Esophagus (tissue), 2 donors: ENCODE results near the gene DNAJC6. TPM values are rescaled to one million over a fixed set of nuclear protein-coding genes. Genes with fewer than 3 reads are reported as not detected.

Experiments used
- H3K27ac ChIP-seq, 2 donors: one replicate each; pipeline ENCODE4 v1.5.1; 2013; ENCODE audit warnings: low read depth in 2 of 2, mild to moderate bottlenecking in 2 of 2, inconsistent platforms in 1 of 2, low read length in 1 of 2, moderate library complexity in 1 of 2
- H3K27me3 ChIP-seq, 2 donors: one replicate each; pipeline ENCODE4 v1.6.1; 2013; ENCODE audit warnings: low read length in 2 of 2, control low read depth in 1 of 2, mild to moderate bottlenecking in 1 of 2; ENCODE audit not compliant: insufficient read depth in 2 of 2, control insufficient read depth in 1 of 2
- H3K36me3 ChIP-seq, 2 donors: one replicate each; pipeline ENCODE4 v1.6.1; 2013; ENCODE audit warnings: low read length in 1 of 2; ENCODE audit not compliant: control insufficient read depth in 2 of 2, insufficient read depth in 2 of 2
- H3K4me1 ChIP-seq, 2 donors: one replicate each; pipeline ENCODE4 v1.6.1; 2013; ENCODE audit warnings: low read length in 1 of 2; ENCODE audit not compliant: control insufficient read depth in 2 of 2, insufficient read depth in 2 of 2
- H3K4me3 ChIP-seq, 2 donors: one replicate each; pipeline ENCODE4 v1.5.1; 2013; ENCODE audit warnings: low read length in 2 of 2, mild to moderate bottlenecking in 2 of 2, low read depth in 1 of 2, moderate library complexity in 1 of 2
- H3K9me3 ChIP-seq, 2 donors: one replicate each; pipeline ENCODE4 v1.6.1; 2013; ENCODE audit warnings: mild to moderate bottlenecking in 2 of 2, low read depth in 1 of 2, low read length in 1 of 2, moderate library complexity in 1 of 2; ENCODE audit not compliant: control insufficient read depth in 2 of 2, insufficient read depth in 1 of 2
- WGBS, 2 donors: extraction: QIAGEN DNeasy Blood & Tissue Kit; methylation state at CpG; one replicate each; pipeline ENCODE4 v1.1.7; 2013; 5-methylcytosine and 5-hydroxymethylcytosine counted together
- polyA plus RNA-seq, 2 donors: library from polyadenylated mRNA; stranded (reverse); fragments of 200-250 nt; gene quantifications; one replicate each; pipeline ENCODE4 v1.2.3, GENCODE V29; 2013
- donor health status: healthy with polysubstance abuse.
- donor health status: Bipolar disorder and iron deficiency.

DNAJC6 gene
- polyA plus RNA-seq, 2 donors, result 0.06 to 0.13 TPM

- Histone ChIP-seq H3K36me3 (no peaks in the 10 kb centered on the region), H3K4me1 (no peaks in the 10 kb centered on the region), H3K27ac (no peak overlapping the region), H3K27me3 (no peaks in the 10 kb centered on the region), H3K4me3 (no peak overlapping the region), H3K9me3 (no peaks in the 10 kb centered on the region)
- WGBS, 2 donors, result 62 to 68% methylated on average over 3 of the region's 3 CpGs
Observed at GRCh38 chr1:65343286-65343685, 33.9 kb downstream of the DNAJC6 start.

- no peak overlapping the region for H3K27ac ChIP-seq
- no peak overlapping the region for H3K4me3 ChIP-seq
- no peaks in the 10 kb centered on the region for H3K4me1 ChIP-seq
- no peaks in the 10 kb centered on the region for H3K36me3 ChIP-seq
- no peaks in the 10 kb centered on the region for H3K9me3 ChIP-seq
- WGBS, 2 donors, result 45 to 57% methylated on average over 3 of the region's 3 CpGs
- H3K27me3 ChIP-seq, result no peaks in the 10 kb centered on the region
Observed at GRCh38 chr1:65344171-65344814, 35.0 kb downstream of the DNAJC6 start.

- Histone ChIP-seq H3K4me1 (no peaks in the 10 kb centered on the region), H3K27ac (no peak overlapping the region), H3K4me3 (no peak overlapping the region), H3K9me3 (no peaks in the 10 kb centered on the region), H3K27me3 (no peaks in the 10 kb centered on the region), H3K36me3 (no peaks in the 10 kb centered on the region)
- WGBS, 2 donors, result 88 to 91% methylated on average over 2 of the region's 2 CpGs
Observed at GRCh38 chr1:65346190-65346589, 36.8 kb downstream of the DNAJC6 start.

DNA sequence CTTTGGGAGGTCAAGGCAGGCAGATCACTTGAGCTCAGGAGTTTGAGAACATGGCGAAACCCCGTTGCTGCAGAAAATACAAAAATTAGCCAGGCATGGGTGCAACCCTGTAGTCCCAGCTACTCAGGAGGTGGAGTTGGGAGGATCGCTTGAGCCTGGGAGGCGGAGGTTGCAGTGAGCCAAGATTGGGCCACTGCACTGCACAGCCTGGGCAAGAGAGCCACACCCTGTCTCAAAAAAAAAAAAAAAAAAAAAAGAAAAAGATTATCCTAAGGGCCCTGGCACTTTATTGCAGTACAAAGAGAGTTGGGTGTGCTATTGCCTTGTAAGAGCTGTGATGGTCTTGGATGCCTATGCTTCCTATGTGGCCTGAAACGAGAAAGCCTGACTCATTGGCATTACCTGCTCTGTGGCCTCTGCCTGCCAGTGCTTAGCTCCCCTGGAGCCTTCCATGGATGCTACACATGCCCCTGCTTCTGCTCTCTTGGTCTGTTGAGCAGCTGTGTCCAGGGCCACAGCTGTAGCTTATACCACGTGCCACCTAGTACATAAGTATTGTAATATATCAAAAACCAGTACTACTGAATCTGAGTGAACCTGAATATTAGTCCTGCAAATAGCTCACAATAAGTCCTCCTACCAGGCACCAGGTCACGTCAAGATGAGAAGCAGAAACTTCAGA, 45.8 kb downstream of the DNAJC6 start:
- 85 to 91% methylated on average over 7 of the region's 7 CpGs for WGBS, 2 donors
- no peaks in the 10 kb centered on the region for H3K27me3 ChIP-seq
- no peaks in the 10 kb centered on the region for H3K9me3 ChIP-seq
- H3K4me3 ChIP-seq, result no peak overlapping the region
- H3K4me1 ChIP-seq, result no peaks in the 10 kb centered on the region
- H3K27ac ChIP-seq, result no peak overlapping the region
- H3K36me3 ChIP-seq, result no peaks in the 10 kb centered on the region

DNA sequence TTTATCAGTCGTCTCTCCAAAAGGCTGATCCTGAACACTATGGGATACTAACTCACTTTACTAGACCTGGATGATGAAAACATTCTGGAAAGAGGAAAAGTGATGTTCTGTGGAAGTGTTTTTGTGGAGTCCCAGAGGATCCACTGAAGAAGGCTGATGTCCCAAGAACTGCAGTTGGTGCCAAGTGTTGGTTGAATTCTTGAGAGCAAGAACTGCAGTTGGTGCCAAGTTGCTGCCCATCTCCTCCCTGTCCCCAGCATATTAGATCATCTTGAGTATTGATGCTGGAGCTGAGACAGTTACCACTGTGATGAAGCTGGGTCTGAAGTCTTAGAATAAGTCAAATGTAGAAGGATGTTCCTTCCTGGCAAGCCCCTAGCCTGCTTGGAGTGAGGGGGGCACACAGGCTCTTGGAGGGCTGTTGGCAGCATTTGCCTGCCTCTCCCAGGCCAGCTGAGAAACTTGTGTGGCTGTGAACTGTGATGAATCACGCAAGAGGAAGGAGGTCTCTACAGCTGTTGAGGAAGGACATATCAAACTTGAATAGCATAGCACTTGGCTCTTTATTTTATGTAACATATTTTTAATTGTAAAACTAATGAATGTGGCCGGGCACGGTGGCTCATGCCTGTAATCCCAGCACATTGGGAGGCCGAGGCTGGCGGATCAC, 48.1 kb downstream of the DNAJC6 start:
- 92 to 95% methylated on average over 6 of the region's 6 CpGs for WGBS, 2 donors
- Histone ChIP-seq H3K27me3 (no peaks in the 10 kb centered on the region), H3K36me3 (no peaks in the 10 kb centered on the region), H3K4me3 (no peak overlapping the region), H3K9me3 (no peaks in the 10 kb centered on the region), H3K4me1 (no peaks in the 10 kb centered on the region), H3K27ac (no peak overlapping the region)

DNA sequence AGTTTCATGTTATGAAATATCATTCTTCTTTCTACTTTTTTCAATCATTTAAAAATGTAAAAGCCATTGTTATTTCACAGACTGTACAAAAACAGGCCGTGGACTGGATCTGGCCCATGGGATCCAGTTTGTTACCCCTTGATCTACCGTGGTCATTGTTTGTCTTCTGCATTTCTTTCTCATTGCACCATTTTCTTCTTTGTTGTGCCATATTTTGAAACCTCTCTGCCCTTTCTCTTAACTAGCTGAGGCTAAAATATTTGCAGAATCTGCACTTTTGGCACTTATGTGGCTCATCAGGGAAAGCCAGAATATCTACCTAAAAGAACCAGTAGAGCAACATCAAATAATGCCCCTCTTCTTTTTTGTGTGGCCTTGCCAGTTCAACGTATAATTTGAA, 50.5 kb downstream of the DNAJC6 start:
- 60 to 65% methylated on average over 3 of the region's 3 CpGs for WGBS, 2 donors
- Histone ChIP-seq H3K9me3 (no peaks in the 10 kb centered on the region), H3K4me1 (no peaks in the 10 kb centered on the region), H3K27me3 (no peaks in the 10 kb centered on the region), H3K27ac (no peak overlapping the region), H3K4me3 (no peak overlapping the region), H3K36me3 (no peaks in the 10 kb centered on the region)

DNA sequence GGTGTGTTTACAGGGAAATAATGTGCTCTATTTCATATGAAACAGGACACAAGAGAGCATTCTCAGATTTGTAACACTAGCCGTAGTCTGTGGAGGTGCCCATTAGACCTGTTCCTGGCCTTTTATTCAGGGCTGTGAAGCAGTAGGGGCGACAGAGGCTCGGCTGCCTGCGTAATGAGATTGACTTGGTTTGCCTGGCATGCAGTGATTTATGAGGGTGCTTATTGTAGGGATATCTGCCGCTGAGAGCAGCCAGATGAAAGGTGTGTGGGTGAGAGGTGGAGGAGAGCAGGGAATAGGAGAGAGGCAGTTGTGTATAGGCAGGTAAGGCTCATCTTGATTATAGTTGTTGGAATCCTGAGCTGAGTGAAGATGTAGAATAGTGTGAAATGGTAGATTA, 51.3 kb downstream of the DNAJC6 start:
- no peaks in the 10 kb centered on the region for H3K27me3 ChIP-seq
- no peaks in the 10 kb centered on the region for H3K4me1 ChIP-seq
- no peak overlapping the region for H3K4me3 ChIP-seq
- H3K36me3 ChIP-seq, result no peaks in the 10 kb centered on the region
- H3K9me3 ChIP-seq, result no peaks in the 10 kb centered on the region
- H3K27ac ChIP-seq, result no peak overlapping the region
- WGBS, 2 donors, result 65 to 68% methylated on average over 5 of the region's 5 CpGs

GRCh38 chr1:65362545-65362944, 53.2 kb downstream of the DNAJC6 start:
- no peaks in the 10 kb centered on the region for H3K27me3 ChIP-seq
- H3K27ac ChIP-seq, result no peak overlapping the region
- no peaks in the 10 kb centered on the region for H3K9me3 ChIP-seq
- no peak overlapping the region for H3K4me3 ChIP-seq
- no peaks in the 10 kb centered on the region for H3K4me1 ChIP-seq
- 70 to 75% methylated on average over 3 of the region's 3 CpGs for WGBS, 2 donors
- H3K36me3 ChIP-seq, result no peaks in the 10 kb centered on the region

GRCh38 chr1:65363484-65363883, 54.1 kb downstream of the DNAJC6 start:
- Histone ChIP-seq H3K4me1 (no peaks in the 10 kb centered on the region), H3K36me3 (no peaks in the 10 kb centered on the region), H3K27ac (no peak overlapping the region), H3K9me3 (no peaks in the 10 kb centered on the region), H3K27me3 (no peaks in the 10 kb centered on the region), H3K4me3 (no peak overlapping the region)
- WGBS, 2 donors, result 92 to 94% methylated on average over 2 of the region's 2 CpGs
